Measurements from ENCODE around the gene COMMD4. TPM values are rescaled to one million over a fixed set of nuclear protein-coding genes. Genes with fewer than 3 reads are reported as not detected.

The COMMD4 gene
- total and polyA plus RNA-seq, 2 of the 8 experiments (the other 6 are each of a cell fraction or from before 2014, with no cell fraction given): 131 to 236 TPM

DNA sequence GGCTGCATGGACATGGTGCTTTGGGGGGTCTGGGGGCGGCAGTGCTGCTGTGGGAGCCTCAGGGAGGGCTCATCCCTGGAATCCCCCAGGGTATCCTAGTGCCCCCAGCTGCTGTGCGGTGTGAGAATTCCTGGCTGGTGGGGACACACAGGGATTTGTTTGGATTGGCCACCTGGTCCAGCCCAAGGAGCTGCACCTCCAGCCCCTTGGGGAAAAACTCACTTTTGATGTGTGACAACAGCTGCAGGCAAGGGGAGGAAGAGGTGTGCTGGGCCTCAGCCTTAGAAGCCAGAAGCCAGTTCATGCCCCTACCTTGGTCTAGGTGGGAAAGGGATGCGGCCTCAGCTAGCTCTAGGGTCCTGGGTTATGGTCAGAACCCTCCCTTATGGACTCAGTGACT is 8.4 kb upstream of the COMMD4 start (continued):
- TF ChIP-seq, protein P1, sequence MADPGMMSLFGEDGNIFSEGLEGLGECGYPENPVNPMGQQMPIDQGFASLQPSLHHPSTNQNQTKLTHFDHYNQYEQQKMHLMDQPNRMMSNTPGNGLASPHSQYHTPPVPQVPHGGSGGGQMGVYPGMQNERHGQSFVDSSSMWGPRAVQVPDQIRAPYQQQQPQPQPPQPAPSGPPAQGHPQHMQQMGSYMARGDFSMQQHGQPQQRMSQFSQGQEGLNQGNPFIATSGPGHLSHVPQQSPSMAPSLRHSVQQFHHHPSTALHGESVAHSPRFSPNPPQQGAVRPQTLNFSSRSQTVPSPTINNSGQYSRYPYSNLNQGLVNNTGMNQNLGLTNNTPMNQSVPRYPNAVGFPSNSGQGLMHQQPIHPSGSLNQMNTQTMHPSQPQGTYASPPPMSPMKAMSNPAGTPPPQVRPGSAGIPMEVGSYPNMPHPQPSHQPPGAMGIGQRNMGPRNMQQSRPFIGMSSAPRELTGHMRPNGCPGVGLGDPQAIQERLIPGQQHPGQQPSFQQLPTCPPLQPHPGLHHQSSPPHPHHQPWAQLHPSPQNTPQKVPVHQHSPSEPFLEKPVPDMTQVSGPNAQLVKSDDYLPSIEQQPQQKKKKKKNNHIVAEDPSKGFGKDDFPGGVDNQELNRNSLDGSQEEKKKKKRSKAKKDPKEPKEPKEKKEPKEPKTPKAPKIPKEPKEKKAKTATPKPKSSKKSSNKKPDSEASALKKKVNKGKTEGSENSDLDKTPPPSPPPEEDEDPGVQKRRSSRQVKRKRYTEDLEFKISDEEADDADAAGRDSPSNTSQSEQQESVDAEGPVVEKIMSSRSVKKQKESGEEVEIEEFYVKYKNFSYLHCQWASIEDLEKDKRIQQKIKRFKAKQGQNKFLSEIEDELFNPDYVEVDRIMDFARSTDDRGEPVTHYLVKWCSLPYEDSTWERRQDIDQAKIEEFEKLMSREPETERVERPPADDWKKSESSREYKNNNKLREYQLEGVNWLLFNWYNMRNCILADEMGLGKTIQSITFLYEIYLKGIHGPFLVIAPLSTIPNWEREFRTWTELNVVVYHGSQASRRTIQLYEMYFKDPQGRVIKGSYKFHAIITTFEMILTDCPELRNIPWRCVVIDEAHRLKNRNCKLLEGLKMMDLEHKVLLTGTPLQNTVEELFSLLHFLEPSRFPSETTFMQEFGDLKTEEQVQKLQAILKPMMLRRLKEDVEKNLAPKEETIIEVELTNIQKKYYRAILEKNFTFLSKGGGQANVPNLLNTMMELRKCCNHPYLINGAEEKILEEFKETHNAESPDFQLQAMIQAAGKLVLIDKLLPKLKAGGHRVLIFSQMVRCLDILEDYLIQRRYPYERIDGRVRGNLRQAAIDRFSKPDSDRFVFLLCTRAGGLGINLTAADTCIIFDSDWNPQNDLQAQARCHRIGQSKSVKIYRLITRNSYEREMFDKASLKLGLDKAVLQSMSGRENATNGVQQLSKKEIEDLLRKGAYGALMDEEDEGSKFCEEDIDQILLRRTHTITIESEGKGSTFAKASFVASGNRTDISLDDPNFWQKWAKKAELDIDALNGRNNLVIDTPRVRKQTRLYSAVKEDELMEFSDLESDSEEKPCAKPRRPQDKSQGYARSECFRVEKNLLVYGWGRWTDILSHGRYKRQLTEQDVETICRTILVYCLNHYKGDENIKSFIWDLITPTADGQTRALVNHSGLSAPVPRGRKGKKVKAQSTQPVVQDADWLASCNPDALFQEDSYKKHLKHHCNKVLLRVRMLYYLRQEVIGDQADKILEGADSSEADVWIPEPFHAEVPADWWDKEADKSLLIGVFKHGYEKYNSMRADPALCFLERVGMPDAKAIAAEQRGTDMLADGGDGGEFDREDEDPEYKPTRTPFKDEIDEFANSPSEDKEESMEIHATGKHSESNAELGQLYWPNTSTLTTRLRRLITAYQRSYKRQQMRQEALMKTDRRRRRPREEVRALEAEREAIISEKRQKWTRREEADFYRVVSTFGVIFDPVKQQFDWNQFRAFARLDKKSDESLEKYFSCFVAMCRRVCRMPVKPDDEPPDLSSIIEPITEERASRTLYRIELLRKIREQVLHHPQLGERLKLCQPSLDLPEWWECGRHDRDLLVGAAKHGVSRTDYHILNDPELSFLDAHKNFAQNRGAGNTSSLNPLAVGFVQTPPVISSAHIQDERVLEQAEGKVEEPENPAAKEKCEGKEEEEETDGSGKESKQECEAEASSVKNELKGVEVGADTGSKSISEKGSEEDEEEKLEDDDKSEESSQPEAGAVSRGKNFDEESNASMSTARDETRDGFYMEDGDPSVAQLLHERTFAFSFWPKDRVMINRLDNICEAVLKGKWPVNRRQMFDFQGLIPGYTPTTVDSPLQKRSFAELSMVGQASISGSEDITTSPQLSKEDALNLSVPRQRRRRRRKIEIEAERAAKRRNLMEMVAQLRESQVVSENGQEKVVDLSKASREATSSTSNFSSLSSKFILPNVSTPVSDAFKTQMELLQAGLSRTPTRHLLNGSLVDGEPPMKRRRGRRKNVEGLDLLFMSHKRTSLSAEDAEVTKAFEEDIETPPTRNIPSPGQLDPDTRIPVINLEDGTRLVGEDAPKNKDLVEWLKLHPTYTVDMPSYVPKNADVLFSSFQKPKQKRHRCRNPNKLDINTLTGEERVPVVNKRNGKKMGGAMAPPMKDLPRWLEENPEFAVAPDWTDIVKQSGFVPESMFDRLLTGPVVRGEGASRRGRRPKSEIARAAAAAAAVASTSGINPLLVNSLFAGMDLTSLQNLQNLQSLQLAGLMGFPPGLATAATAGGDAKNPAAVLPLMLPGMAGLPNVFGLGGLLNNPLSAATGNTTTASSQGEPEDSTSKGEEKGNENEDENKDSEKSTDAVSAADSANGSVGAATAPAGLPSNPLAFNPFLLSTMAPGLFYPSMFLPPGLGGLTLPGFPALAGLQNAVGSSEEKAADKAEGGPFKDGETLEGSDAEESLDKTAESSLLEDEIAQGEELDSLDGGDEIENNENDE (IDR thresholded peaks at IDR 0.05; ENCODE audit: insufficient replicate concordance, low read length): no peak
- TF ChIP-seq BCL11A (IDR thresholded peaks at IDR 0.05; ENCODE audit: low read depth in 2 of 2, low read length in 2 of 2) (no peak), POLR2AphosphoS5 (IDR thresholded peaks at IDR 0.05; ENCODE audit: low read depth, low read length) (no peak), CHD2 (IDR thresholded peaks at IDR 0.05; ENCODE audit: low read length) (no peak), SRF (IDR thresholded peaks at IDR 0.05; ENCODE audit: low read depth, low read length) (no peak)
